ENCODE data around the gene KCNH1.

- TF ChIP-seq CTCF (IDR thresholded peaks at IDR 0.05), result no peak
- TF ChIP-seq EP300 (IDR thresholded peaks at IDR 0.05), result no peak
These were observed 144.0 kb downstream of the KCNH1 start for GRCh38 chr1:210989905-210990304.
